DND-41 (cell line): ENCODE results near the gene RCAN2.

ENCODE experiments used
- ATAC-seq: fragments of 200-7000 bp; cut with Tn5 transposase; 3 replicates; pipeline ENCODE4 v1.9.1; 2021; ENCODE audit warnings: low read depth; ENCODE audit not compliant: insufficient read depth
- DNase-seq: peaks from one replicate; pipeline ENCODE4 v3.0.0-alpha.2; 2020
- H2AFZ ChIP-seq: 2 replicates; pipeline ENCODE4 v1.6.0; 2012; ENCODE audit warnings: low read depth, low read length
- H3K27ac ChIP-seq: 2 replicates; pipeline ENCODE4 v1.5.1; 2012; ENCODE audit warnings: low read length, inconsistent platforms
- H3K27me3 ChIP-seq: fragments of 200-600 bp; sonication (generic); 2 replicates; pipeline ENCODE4 v1.6.0; 2012; ENCODE audit warnings: low read length, mild to moderate bottlenecking, inconsistent platforms; ENCODE audit not compliant: insufficient read depth, poor library complexity
- H3K36me3 ChIP-seq: 2 replicates; pipeline ENCODE4 v1.5.1; 2012; ENCODE audit warnings: low read length, inconsistent platforms; ENCODE audit not compliant: insufficient read depth
- H3K4me1 ChIP-seq: 2 replicates; pipeline ENCODE4 v1.5.1; 2012; ENCODE audit warnings: mild to moderate bottlenecking, low read length; ENCODE audit not compliant: insufficient read depth
- H3K4me2 ChIP-seq: 2 replicates; pipeline ENCODE4 v1.6.0; 2012; ENCODE audit warnings: mild to moderate bottlenecking, moderate library complexity, low read length, inconsistent platforms; ENCODE audit not compliant: insufficient read depth
- H3K4me3 ChIP-seq, 2 experiments: fragments of 200-600 bp in 1 of 2; shearing (Covaris generic) in 1 of 2; 2 replicates each; pipeline ENCODE4 v1.5.1; 2012 to 2016; ENCODE audit warnings: inconsistent platforms in 2 of 2, low read length in 2 of 2, mild to moderate bottlenecking in 2 of 2, low read depth in 1 of 2, moderate library complexity in 1 of 2
- H3K79me2 ChIP-seq: 2 replicates; pipeline ENCODE4 v1.6.0; 2012; ENCODE audit warnings: low read length, inconsistent platforms; ENCODE audit not compliant: insufficient read depth
- H3K9ac ChIP-seq: 2 replicates; pipeline ENCODE4 v1.6.0; 2012; ENCODE audit warnings: low read depth, mild to moderate bottlenecking, inconsistent platforms, low read length, moderate library complexity
- H3K9me3 ChIP-seq: 2 replicates; pipeline ENCODE4 v1.5.1; 2012; ENCODE audit warnings: low read length, moderate library complexity, mild to moderate bottlenecking, inconsistent platforms; ENCODE audit not compliant: insufficient read depth, severe bottlenecking
- H4K20me1 ChIP-seq: 2 replicates; pipeline ENCODE4 v1.6.0; 2012; ENCODE audit warnings: low read length; ENCODE audit not compliant: insufficient read depth
- EZH2 ChIP-seq: IDR thresholded peaks from 3 replicates; pipeline ENCODE4 v1.6.1; 2012; ENCODE audit warnings: borderline replicate concordance, low read depth, mild to moderate bottlenecking, moderate library complexity, low read length, inconsistent platforms; ENCODE audit not compliant: severe bottlenecking
- TF ChIP-seq, protein P1 (sequence below): IDR thresholded peaks from 2 replicates; pipeline ENCODE4 v1.5.1; 2012; ENCODE audit warnings: borderline replicate concordance, low read length, moderate library complexity, mild to moderate bottlenecking; ENCODE audit not compliant: poor library complexity, severe bottlenecking; ENCODE audit errors: extremely low read depth

RCAN2 gene

DNA sequence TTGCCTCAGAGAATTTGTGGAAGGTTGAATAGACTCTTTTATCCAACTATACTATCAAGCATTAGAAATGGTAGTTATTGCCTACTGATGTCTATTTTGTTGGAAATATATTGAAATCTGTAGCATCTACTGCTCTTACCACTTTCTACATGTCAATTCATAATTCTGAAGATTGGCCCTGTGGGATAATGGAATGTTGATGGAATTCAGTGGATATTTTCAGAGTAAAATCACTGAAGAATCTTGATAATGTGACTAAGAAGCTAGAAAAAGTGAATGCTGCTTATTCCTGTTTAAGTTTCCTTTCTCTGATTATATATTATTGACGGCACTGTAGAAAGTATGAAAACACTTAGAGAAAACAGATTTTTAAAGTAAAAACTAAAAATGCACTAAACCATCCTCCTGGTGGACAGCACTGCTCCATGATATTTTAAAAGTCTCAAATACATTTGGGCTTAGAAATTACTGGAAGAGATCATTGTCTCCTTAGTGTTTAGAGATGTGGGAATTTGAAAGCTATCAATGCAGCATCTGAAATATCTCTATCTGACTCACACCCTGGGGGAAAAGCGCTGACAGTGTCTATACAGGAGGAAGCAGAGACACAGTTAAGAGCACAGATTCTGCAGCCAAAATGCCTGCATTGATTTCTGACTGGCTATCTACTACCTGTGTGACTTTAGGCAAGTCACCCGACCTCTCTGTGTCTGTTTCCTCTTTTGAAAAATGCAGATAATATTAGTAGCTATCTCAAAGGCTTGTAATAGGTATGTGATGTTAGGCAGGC lies 37.9 kb upstream of the RCAN2 start:
- H3K4me1 ChIP-seq: no peaks in the 10 kb centered on the region

DNA sequence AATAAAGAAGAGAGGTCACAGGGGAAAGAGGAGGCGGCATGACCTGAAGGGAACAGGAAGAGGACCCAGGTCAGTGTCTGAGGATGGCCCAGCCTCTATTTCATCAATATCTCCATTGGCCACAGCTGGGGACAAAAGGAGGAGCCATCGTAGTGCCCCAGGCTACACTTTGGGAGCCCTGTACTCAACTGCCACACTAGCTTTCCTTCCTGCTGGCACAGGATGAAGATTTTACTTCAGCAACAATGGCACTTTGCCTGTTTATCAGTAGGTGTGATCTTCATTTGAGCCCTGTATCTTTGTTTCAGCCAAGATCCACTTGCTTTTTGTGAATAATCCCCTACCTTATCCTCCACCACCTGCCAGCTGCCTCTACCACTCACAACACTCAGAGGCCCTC lies 35.4 kb upstream of the RCAN2 start:
- no peak overlapping the region for H3K9ac ChIP-seq
- H3K4me2 ChIP-seq: no peak overlapping the region
- H3K79me2 ChIP-seq: no peaks in the 10 kb centered on the region
- no peak overlapping the region for H3K4me3 ChIP-seq
- no peaks in the 10 kb centered on the region for H3K9me3 ChIP-seq
- no peaks in the 10 kb centered on the region for H3K36me3 ChIP-seq
- ATAC-seq (no peak), DNase-seq (no peak)
- no peak for TF ChIP-seq EZH2
- TF ChIP-seq, protein P1, sequence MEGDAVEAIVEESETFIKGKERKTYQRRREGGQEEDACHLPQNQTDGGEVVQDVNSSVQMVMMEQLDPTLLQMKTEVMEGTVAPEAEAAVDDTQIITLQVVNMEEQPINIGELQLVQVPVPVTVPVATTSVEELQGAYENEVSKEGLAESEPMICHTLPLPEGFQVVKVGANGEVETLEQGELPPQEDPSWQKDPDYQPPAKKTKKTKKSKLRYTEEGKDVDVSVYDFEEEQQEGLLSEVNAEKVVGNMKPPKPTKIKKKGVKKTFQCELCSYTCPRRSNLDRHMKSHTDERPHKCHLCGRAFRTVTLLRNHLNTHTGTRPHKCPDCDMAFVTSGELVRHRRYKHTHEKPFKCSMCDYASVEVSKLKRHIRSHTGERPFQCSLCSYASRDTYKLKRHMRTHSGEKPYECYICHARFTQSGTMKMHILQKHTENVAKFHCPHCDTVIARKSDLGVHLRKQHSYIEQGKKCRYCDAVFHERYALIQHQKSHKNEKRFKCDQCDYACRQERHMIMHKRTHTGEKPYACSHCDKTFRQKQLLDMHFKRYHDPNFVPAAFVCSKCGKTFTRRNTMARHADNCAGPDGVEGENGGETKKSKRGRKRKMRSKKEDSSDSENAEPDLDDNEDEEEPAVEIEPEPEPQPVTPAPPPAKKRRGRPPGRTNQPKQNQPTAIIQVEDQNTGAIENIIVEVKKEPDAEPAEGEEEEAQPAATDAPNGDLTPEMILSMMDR: no peak
- no peaks in the 10 kb centered on the region for H3K4me1 ChIP-seq
- no peaks in the 10 kb centered on the region for H4K20me1 ChIP-seq
- peaks cover 7% of the 10 kb centered on the region for H3K27me3 ChIP-seq
- no peak overlapping the region for H2AFZ ChIP-seq
- no peak overlapping the region for H3K27ac ChIP-seq

More for the DNA sequence above, 37.9 kb upstream of the RCAN2 start:
- H2AFZ ChIP-seq: no peak overlapping the region
- H3K27me3 ChIP-seq: peaks cover 7% of the 10 kb centered on the region
- no peak for TF ChIP-seq EZH2
- TF ChIP-seq, protein P1: no peak
- H3K36me3 ChIP-seq: no peaks in the 10 kb centered on the region
- ATAC-seq (no peak), DNase-seq (no peak)
- no peak overlapping the region for H3K27ac ChIP-seq
- no peaks in the 10 kb centered on the region for H3K79me2 ChIP-seq
- no peaks in the 10 kb centered on the region for H3K9me3 ChIP-seq
- no peak overlapping the region for H3K9ac ChIP-seq
- H3K4me2 ChIP-seq: no peak overlapping the region
- no peak overlapping the region for H3K4me3 ChIP-seq
- no peaks in the 10 kb centered on the region for H4K20me1 ChIP-seq

DNA sequence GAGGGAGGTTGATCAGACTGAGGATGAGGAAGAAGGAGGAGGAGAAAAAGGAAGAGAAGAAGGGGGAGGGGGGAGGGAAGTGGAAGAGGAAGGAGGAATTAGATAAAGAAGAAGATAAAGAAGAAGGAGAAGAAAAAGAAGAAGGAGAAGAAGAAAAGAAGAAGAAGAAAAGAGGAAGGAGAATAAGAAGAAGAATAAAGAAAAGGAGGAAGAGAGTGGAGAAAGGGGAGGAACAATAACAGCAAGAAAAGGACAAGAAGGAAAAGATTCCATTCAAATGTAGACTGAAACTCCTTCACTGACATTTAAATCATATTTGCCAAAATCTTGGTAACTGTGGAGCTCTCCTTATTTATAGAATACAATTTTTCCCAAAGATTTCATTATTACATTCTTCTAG lies 34.3 kb upstream of the RCAN2 start:
- DNase-seq (no peak), ATAC-seq (no peak)
- H2AFZ ChIP-seq: no peak overlapping the region
- no peak overlapping the region for H3K4me2 ChIP-seq
- no peak overlapping the region for H3K9ac ChIP-seq
- no peaks in the 10 kb centered on the region for H3K79me2 ChIP-seq
- no peak for TF ChIP-seq EZH2
- H3K27me3 ChIP-seq: peaks cover 7% of the 10 kb centered on the region
- no peak overlapping the region for H3K4me3 ChIP-seq
- no peaks in the 10 kb centered on the region for H4K20me1 ChIP-seq
- no peak overlapping the region for H3K27ac ChIP-seq
- H3K36me3 ChIP-seq: no peaks in the 10 kb centered on the region
- no peaks in the 10 kb centered on the region for H3K4me1 ChIP-seq
- no peaks in the 10 kb centered on the region for H3K9me3 ChIP-seq

DNA sequence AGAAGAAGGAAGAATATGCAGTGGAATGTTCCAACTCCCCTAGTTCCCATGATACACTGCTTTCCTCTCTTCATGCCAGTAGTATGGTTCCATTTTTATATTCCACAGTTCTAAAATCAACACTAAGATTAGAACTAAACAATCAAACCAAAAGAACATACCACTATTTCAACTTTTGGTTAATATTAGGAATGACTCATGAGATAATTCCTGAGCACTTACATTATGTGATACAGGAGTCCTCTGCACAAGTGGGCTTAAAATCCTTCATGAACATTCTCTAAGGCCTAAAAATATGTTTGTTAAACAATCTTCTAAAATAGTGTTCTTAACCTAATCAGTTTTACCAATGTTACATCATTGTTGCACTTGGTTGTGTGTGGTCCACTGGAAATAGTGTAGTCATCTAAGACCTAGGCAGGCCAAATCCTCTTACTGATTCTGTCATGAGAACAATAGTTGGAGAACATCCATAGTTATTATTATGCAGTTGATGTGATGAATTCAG lies 30.3 kb upstream of the RCAN2 start:
- no peaks in the 10 kb centered on the region for H4K20me1 ChIP-seq
- no peak for DNase-seq

More for the DNA sequence above, 30.3 kb upstream of the RCAN2 start:
- Histone ChIP-seq H3K27ac (no peak overlapping the region), H3K36me3 (no peaks in the 10 kb centered on the region), H3K27me3 (no peaks in the 10 kb centered on the region), H2AFZ (no peak overlapping the region), H3K4me3 (no peak overlapping the region), H3K9me3 (no peaks in the 10 kb centered on the region), H3K4me2 (no peak overlapping the region), H3K79me2 (no peaks in the 10 kb centered on the region), H3K9ac (no peak overlapping the region), H3K4me1 (no peaks in the 10 kb centered on the region)
- no peak for ATAC-seq
- TF ChIP-seq, protein P1: no peak
- TF ChIP-seq EZH2: no peak
